HL-60/S4 treated with retinoic acid at 250 ng/mL for 4 days and 3 days (cell line): ENCODE data around the gene UBE2L3.
"Not testable (repeated sequence)": the region's sequence is repeated elsewhere in the genome, so short reads cannot be mapped to it uniquely, and the experiment has no call there.

Experiments
- in situ Hi-C: fragments of 300-500 bp; cut with MboI; formaldehyde crosslinking; loops from 2 replicates; pipeline ENCODE4 v1.7.0; 2022; ENCODE audit warnings: low sequenced_read_pairs

The UBE2L3 gene

GRCh38 chr22:21570398-21570797 lies 2.9 kb downstream of the UBE2L3 start:
- in situ Hi-C loops = no loop called here

- in situ Hi-C loops = no loop called here
Observed at GRCh38 chr22:21571679-21572078, 4.2 kb downstream of the UBE2L3 start.

GRCh38 chr22:21573293-21573734 lies 5.8 kb downstream of the UBE2L3 start:
- in situ Hi-C loops = no loop called here

- in situ Hi-C loops = no loop called here
Observed at GRCh38 chr22:21573750-21574494, 6.4 kb downstream of the UBE2L3 start.

- in situ Hi-C loops = no loop called here
Observed at GRCh38 chr22:21579474-21579851, 11.9 kb downstream of the UBE2L3 start.

- in situ Hi-C loops = not testable (repeated sequence)
Observed at GRCh38 chr22:21580623-21581007, 13.1 kb downstream of the UBE2L3 start.

- in situ Hi-C loops = not testable (repeated sequence)
Observed at GRCh38 chr22:21581009-21581713, 13.6 kb downstream of the UBE2L3 start.

- in situ Hi-C loops = no loop called here
Observed at GRCh38 chr22:21582801-21583740, 15.6 kb downstream of the UBE2L3 start.

- in situ Hi-C loops = no loop called here
Observed at GRCh38 chr22:21585389-21585788, 17.9 kb downstream of the UBE2L3 start.

GRCh38 chr22:21587803-21588611 lies 20.5 kb downstream of the UBE2L3 start:
- in situ Hi-C loops = no loop called here

GRCh38 chr22:21589396-21589795 lies 21.9 kb downstream of the UBE2L3 start:
- in situ Hi-C loops = no loop called here

GRCh38 chr22:21590809-21591641 lies 23.5 kb downstream of the UBE2L3 start:
- in situ Hi-C loops = no loop called here

- in situ Hi-C loops = no loop called here
Observed at GRCh38 chr22:21591695-21592094, 24.2 kb downstream of the UBE2L3 start.

GRCh38 chr22:21592422-21592821 lies 24.9 kb downstream of the UBE2L3 start:
- in situ Hi-C loops = no loop called here

- in situ Hi-C loops = no loop called here
Observed at GRCh38 chr22:21593406-21594232, 26.1 kb downstream of the UBE2L3 start.

GRCh38 chr22:21594865-21595452 lies 27.4 kb downstream of the UBE2L3 start:
- in situ Hi-C loops = no loop called here

GRCh38 chr22:21596356-21597135 lies 29.0 kb downstream of the UBE2L3 start:
- in situ Hi-C loops = not testable (repeated sequence)

GRCh38 chr22:21598302-21598701 lies 30.8 kb downstream of the UBE2L3 start:
- in situ Hi-C loops = no loop called here
